HG03097 (cell line): ENCODE measurements around the gene SLX4IP.

Experiments
- ATAC-seq: cut with Tn5 transposase; IDR thresholded peaks from one replicate; pipeline ENCODE4 v1.9.1; 2021; ENCODE audit not compliant: unreplicated experiment, low FRiP score

Gene SLX4IP

DNA sequence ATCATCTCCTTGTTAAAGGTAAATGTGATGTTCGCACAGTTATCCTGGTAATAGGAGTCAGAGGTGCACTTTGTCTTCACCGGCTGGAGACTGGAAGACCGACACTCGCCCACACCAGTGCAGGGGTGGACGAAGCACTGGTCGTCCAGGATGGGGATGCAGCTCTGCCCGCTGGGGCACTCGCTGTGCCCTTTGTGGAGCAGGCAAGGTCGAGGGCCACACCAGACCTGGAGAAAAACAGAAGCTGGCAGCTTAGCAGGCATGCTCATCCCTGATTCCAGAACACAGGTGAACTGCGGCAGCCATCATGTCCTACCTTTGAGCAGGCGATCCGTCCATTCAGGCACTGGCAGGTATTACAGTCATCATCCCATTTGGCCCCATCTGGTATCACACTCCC is 206.4 kb downstream of the SLX4IP start:
- ATAC-seq, result no peak

DNA sequence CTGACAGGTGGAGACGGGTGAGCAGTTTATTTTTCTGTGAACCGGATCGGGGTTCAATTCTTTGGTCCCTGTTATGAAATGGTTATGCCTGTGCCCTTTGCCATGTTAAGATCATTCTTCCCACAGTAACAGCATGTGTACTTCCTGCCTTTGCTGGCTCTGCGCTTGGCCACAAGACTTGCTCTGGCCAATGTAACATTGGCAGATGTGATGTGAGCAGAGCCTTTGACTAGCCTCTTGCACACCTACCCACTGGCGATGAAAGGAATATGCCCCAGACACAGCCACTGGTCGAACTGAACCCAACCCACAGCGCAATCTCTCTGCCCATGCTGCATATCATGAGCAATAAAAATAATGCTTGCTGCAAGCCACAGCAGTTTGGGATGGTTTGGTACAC is 206.8 kb downstream of the SLX4IP start:
- no peak for ATAC-seq

GRCh38 chr20:10642856-10643559 is 207.9 kb downstream of the SLX4IP start:
- ATAC-seq, result no peak

GRCh38 chr20:10643560-10643873 is 208.4 kb downstream of the SLX4IP start:
- ATAC-seq, result no peak

- ATAC-seq, result no peak
These were observed 209.5 kb downstream of the SLX4IP start for GRCh38 chr20:10644458-10645204.

DNA sequence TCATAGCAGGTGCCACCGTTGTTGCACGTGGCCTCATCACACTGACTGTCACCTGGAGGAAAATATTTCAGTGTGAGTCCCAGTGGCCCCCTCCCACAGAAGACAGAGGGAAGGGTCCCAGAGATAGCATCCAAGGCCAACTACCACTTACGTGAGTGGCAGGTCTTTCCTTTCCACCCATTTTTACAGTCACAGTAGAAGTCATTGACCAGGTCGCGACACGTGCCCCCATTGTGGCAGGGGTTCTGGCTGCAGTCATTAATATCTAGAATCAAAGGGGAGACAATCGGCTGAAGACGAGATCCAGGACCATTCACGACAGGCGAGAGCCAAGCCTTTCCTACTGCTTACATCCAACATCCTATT is 210.1 kb downstream of the SLX4IP start:
- ATAC-seq, result no peak

DNA sequence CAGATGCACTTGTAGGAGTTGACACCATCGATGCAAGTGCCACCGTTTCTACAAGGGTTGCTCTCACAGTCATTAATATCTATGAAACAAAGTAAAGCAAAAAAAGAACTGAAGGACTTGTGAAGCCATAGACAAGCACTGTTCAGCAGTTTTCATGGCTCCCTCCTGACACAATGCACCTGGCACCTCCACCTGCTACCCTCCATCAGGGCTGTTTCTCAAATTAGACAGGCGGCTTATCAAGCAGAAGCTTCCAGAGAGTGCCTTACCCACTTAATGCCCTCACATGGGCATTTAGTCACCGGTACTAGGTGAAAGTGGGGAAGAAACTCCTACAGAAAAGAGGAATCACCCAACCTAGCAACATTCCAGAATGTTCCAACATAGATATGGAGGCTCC is 210.9 kb downstream of the SLX4IP start:
- no peak for ATAC-seq

DNA sequence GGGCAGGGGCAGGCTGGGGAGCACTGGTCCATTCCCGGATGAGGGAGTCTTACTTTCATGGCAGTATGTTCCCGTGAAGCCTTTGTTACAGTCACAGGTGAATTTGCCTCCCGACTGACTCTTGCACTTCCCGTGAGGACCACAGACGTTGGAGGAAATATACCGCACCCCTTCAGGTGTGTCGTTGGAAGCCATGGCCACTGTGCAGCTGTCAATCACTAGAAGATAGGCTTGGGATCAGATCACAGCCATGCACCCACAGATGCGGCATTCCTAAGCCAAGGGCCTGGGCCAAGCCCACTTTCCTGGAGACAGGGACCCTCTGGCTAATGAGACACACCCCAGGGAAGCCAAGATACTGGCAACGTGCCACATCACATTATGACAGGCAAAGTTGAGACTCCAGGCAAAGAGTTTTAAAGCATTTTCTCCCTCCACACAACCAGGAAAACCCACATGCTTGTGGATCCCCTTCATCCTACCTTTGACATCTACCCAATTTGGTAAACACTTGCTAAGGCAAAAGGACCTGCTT is 211.8 kb downstream of the SLX4IP start:
- ATAC-seq, result no peak

GRCh38 chr20:10647471-10647870 is 212.4 kb downstream of the SLX4IP start:
- no peak for ATAC-seq

- ATAC-seq, result no peak
These were observed 212.8 kb downstream of the SLX4IP start for GRCh38 chr20:10647909-10648308.

DNA sequence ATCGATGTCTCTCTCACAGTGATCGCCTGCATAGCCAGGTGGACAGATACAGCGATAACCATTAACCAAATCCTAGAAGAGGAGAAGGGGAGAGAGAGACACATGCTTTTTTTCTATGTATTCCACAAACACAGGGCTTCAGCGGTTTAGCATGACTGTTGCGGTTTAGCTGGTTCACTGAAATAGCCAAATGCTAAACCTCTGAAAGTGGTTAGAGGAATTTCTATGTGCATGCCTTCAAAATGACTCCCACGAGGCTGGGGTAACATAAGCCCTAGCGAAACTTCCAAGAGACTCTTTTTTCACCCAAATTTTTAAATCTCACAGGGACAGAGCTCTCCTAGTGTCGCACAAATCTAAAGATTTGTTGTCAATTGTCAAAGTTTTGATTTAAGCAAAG is 213.5 kb downstream of the SLX4IP start:
- ATAC-seq, result no peak

- ATAC-seq, result no peak
These were observed 214.1 kb downstream of the SLX4IP start for GRCh38 chr20:10649080-10649796.

DNA sequence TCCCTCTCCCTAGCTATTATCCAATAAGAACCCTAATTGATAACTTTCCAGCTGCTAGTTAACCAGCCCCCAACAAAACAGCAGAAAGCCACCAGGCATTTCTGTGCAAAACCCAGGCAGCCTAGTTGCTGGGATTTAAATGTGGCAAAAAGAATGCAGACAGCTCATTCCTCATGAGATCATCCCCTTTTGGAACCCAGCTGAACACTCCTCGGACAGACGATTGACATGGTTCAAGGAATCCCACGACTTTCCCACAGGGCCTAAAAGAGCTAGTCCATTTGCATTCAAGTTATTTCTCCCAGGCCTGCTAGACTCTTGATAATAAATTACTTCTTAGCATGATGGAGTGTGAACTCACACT is 214.7 kb downstream of the SLX4IP start:
- no peak for ATAC-seq

- ATAC-seq, result no peak
These were observed 216.3 kb downstream of the SLX4IP start for GRCh38 chr20:10651227-10651990.

DNA sequence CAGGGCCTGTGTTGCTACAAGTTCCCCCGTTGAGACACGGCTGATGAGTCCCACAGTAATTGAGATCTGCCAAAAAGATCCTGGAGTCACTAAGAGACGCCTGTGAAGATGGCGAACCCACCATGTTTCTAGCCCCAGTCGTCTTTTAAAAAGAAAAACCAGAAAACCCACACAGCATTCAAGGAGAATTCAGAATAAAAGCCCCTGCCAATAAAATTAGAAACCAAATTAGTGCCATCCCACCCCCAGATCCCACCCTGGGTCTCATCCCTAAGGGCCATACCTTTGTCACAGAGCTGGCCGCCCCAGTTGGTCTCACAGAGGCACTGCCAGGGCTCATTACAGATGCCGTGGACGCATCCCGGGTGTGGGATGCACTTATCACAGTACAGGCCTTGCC is 217.1 kb downstream of the SLX4IP start:
- ATAC-seq, result no peak

DNA sequence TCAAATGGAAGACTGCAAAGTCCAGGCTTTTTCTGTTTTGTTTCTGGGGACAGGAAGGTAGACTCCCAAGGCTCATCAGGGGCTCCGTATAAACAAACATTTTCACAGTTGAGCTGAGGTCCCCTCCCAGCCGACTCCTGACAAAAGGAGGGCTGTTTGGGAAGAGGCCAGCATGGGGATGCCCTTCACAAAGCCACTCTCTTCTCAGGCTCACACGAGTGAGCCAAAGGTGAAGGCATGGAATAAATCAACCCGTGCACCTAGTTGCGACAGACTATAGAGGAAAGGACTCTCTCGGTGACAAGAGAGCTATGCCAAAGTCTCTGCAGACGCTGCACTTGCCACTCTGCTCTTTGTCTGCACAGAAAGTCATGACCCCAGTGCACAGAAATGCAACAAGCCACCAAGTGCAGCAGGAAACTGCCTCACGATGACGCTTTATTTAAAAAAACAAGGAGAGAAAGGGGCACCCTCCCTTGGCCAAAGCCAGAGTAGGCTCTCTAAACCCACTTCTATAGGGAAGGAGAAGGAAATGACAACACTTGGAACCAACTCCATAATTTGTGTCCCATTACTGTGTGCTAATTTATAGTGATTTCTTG is 217.7 kb downstream of the SLX4IP start:
- no peak for ATAC-seq

- ATAC-seq, result no peak
These were observed 218.6 kb downstream of the SLX4IP start for GRCh38 chr20:10653599-10654249.

DNA sequence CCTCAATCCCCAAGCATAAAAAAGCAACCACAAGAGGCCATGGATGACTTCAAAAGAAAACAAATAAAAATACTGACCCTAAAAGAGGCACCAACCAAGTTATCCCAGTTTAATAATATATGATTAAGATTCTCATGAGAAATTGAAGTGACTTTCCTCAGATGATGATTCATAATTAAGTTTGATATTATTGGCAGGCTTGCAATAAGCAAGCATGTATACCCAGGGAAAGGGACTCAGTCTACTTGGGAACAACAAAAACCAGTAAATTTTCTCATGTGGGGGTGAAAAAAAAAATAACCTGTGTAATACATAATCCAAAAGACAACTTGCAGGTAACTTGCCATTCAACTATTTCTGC is 219.1 kb downstream of the SLX4IP start:
- no peak for ATAC-seq

GRCh38 chr20:10654630-10655029 is 219.5 kb downstream of the SLX4IP start:
- no peak for ATAC-seq
